ENCODE measurements around the gene SUGCT. TPM values are rescaled to one million over a fixed set of nuclear protein-coding genes. Genes with fewer than 3 reads are reported as not detected.
"Not testable (repeated sequence)": the region's sequence is repeated elsewhere in the genome, so short reads cannot be mapped to it uniquely, and the experiment has no call there.

The SUGCT gene
- total RNA-seq, 4 donors from 2014 or later, result 1.1 to 3.6 (median 2.6) TPM

DNA sequence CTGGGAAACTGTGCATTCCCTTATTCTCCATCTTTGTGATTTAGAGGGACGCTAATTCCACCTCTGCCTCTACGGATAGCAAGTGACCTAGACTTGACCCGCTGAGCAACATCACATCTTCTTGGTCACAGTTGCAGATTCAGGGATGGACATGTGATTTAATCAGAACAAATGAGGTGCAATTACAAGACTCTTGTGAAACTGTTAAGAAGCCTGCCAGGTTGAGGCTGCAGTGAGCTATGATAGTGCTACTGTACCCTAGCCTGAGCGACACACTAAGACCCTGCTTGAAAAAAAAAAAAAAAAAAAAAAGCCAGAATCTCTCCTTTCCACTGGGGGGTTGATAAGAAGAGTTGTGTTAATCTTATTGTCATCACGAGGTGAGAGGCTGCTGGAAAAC is 14.8 kb upstream of the SUGCT start:
- ATAC-seq (ENCODE audit: low FRiP score) (no peak), DNase-seq (ENCODE audit: low spot score) (no peak)
- TF ChIP-seq, protein P1, sequence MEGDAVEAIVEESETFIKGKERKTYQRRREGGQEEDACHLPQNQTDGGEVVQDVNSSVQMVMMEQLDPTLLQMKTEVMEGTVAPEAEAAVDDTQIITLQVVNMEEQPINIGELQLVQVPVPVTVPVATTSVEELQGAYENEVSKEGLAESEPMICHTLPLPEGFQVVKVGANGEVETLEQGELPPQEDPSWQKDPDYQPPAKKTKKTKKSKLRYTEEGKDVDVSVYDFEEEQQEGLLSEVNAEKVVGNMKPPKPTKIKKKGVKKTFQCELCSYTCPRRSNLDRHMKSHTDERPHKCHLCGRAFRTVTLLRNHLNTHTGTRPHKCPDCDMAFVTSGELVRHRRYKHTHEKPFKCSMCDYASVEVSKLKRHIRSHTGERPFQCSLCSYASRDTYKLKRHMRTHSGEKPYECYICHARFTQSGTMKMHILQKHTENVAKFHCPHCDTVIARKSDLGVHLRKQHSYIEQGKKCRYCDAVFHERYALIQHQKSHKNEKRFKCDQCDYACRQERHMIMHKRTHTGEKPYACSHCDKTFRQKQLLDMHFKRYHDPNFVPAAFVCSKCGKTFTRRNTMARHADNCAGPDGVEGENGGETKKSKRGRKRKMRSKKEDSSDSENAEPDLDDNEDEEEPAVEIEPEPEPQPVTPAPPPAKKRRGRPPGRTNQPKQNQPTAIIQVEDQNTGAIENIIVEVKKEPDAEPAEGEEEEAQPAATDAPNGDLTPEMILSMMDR (IDR thresholded peaks at IDR 0.05), result no peak

DNA sequence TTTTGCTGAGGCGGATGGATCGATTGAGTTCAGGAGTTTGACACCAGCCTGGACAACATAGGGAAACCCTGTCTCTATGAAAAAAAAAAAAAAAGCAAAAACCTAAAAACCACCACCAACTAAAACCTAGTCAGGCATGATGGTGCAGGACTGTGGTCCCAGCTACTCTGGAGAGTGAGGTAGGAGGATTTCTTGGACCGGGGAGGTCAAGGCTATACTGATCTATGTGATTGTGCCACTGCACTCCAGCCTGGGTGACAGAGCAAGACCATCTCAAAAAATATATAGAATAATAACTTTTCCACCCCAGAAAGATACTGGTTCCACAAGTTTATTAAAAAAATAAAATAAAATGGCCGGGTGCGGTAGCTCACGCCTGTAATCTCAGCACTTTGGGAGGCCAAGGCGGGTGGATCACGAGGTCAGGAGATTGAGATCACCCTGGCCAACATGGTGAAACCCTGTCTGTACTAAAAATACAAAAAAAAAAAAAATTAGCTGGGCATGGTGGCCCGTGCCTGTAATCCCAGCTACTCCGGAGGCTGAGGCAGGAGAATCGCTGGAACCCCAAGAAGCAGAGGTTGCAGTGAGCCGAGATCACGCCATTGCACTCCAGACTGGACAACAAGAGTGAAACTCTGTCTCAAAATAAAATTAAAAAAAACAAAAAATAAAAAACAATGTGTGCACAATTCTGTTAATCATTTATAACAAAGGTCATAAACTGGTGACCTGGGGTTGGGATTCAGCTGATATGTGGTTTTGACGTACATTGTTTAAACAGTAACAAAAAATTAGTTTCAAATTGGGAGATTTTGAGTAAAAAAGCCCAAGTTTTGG is 12.5 kb upstream of the SUGCT start:
- ATAC-seq (ENCODE audit: low FRiP score); DNase-seq (ENCODE audit: low spot score): not testable (repeated sequence)

DNA sequence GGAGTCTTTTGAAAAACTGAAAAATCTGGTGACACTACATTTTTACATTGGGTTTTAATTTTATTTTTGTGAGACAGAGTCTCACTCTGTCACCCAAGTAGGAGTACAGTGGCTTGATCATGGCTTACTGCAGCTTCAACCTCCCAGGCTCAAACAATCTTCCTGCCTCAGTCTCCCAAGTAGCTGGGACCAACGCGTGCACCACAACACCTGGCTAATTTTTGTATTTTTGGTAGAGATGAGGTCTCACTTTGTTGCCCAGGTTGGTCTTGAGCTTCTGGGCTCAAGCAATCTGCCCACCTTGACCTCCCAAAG is 11.9 kb upstream of the SUGCT start:
- TF ChIP-seq, protein P1 (IDR thresholded peaks at IDR 0.05), result no peak
- ATAC-seq (ENCODE audit: low FRiP score) (no peak), DNase-seq (ENCODE audit: low spot score) (no peak)

DNA sequence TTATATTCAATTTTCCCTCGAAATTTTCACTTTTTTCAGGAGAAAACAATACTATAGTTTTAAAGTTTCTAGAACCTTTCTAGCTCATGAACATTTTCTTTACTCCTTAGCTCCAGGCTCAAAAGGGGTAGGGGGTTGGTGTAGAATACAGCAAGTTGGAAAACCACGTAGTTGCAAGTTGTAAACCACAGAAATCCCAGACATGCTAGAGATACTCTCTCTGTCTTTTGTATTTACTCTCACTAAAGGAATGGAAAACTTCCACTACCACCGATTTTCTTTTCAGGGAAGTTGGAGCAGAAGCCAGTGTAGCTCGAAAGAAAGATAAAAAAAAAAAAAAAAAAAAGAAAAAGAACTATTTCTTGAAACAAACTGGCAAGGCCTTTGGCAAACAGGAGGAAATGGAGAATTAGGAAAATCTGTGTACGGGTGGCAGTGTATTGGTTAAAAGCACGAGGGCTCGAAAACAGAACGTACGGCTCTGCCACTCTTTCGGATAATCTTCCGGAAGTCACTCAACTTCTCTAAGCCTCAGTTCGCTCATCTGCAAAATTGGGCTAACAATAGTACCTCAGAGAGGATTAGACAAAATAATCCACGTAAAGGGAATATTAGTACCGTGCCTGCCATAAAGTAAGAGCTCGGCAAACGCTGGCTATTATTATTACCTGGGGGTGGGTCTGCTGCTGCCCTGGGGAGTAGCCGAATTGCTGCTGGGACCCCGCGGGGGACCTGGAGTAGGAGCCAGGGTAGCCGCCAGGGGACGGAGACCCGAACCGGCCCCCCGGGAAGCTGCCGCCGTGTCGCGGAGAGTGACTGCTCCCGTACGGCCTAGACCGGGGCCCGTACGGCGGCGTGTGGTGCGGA is 1.0 kb upstream of the SUGCT start:
- DNase-seq (ENCODE audit: low spot score) (no peak), ATAC-seq (ENCODE audit: low FRiP score) (peak; percentile 76)
- TF ChIP-seq, protein P1 (IDR thresholded peaks at IDR 0.05), result no peak

DNA sequence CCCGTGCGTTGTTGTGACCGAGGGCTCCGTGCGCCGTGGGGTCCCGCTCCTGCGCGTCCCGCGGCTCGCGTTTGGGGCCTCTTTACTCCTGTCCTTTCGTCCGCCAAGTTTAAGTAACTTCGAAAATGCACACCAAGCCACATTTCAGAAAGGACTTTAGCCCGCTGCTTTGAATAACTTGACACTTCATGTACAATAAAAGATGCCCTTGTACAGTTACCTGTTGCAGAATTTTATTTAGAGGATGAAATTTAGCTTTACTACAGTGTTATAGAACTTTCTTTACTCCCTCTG is 459 bp downstream of the SUGCT start:
- DNase-seq (ENCODE audit: low spot score) (no peak), ATAC-seq (ENCODE audit: low FRiP score) (peak; percentile 12)
- TF ChIP-seq, protein P1 (IDR thresholded peaks at IDR 0.05), result no peak

DNA sequence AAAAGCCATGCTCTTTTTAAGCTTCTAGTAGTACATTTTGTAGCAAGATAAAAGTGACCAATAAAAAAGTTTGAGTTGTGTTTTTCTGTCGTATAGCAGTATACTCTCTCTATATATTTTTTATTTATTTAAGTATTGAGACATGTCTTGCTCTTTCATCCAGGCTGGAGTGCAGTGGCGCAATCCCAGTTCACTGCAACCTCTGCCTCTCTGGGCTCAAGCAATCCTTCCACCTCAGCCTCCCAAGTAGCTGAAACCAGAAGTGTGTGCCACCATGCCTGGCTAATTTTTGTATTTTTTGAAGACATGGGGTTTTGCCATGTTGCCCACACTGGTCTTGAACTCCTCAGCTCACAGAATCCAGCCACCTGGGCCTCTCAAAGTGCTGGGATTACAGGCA is 2.8 kb downstream of the SUGCT start:
- ATAC-seq (ENCODE audit: low FRiP score), result no peak
- TF ChIP-seq, protein P1 (IDR thresholded peaks at IDR 0.05), result no peak
- DNase-seq (ENCODE audit: low spot score), result no peak

DNA sequence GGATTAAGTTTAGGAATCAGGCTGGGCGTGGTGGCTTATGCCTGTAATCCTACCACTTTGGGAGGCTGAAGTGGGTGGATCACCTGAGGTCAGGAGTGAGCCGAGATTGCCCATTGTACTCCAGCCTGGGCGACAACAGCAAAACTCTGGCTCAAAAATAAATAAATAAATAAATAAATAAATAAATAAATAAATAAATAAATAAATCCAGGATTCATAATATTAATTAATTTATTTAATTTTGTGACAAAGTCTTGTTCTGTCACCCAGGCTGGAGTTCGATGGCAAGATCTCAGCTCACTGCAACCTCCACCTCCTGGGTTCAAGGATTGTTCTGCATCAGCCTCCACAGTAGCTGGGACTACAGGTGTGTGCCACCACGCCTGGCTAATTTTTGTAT is 4.2 kb downstream of the SUGCT start:
- ATAC-seq (ENCODE audit: low FRiP score), result no peak
- no peak for DNase-seq (ENCODE audit: low spot score)
- TF ChIP-seq, protein P1 (IDR thresholded peaks at IDR 0.05), result no peak

DNA sequence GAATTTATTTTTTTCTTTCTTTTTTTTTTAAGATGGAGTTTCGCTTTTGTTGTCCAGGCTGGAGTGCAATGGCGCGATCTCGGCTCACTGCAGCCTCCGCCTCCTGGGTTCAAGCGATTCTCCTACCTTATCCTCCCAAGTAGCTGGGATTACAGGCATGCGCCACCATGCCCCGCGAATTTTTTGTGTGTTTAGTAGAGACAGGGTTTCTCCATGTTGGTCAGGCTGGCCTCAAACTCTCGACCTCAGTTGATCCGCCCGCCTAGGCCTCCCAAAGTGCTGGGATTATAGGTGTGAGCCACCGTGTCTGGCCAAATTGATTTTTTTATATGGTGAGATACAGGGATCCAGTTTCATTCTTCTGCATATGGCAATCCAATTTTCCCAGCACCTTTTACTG is 5.1 kb downstream of the SUGCT start:
- not testable (repeated sequence) for DNase-seq (ENCODE audit: low spot score); ATAC-seq (ENCODE audit: low FRiP score)

DNA sequence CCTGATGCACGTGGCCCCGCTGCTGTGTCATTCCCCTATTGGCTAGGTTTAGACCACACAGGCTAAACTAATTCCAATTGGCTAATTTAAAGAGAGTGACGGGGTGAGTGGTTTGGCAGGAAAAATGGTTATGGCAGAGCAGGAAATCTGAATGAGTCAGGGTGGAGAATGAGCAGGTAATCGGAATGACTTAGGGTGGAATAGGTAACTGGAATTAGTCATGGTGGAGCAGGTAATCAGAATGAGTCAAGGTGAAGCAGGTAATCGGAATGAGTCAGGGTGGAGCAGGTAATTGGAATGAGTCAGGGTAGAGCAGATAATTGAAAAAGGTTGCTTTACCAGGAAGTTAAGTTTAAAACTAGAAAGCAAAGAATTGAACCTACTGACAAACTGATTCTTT is 7.1 kb downstream of the SUGCT start:
- not testable (repeated sequence) for DNase-seq (ENCODE audit: low spot score); ATAC-seq (ENCODE audit: low FRiP score)

DNA sequence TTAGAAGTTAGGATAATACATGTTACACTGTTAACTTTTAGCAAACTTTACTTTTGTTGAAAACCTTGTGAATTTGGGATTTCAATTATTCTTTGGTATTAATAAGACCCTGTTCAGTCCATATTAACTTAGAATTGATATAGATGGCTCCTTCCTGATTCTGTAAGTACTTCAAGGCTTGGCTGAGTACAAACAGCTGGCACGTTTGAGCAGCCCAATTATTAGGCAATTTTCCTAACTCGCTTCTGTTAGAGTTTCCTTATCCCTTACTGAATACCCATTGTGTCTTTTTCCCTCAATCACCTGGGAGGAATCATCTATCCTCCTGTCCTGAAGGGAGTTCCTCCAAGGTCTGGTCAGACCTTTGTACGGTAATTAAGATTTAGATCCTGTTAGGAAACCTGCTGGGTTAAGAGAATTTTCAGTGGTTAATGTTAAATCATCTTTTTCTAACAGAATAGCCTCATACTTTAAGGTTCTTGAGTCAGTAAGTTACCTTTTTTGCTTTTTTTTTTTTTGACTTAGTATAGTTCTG is 10.9 kb downstream of the SUGCT start:
- ATAC-seq (ENCODE audit: low FRiP score); DNase-seq (ENCODE audit: low spot score): not testable (repeated sequence)
